ENCODE results near the gene NEK9.

NEK9 gene

DNA sequence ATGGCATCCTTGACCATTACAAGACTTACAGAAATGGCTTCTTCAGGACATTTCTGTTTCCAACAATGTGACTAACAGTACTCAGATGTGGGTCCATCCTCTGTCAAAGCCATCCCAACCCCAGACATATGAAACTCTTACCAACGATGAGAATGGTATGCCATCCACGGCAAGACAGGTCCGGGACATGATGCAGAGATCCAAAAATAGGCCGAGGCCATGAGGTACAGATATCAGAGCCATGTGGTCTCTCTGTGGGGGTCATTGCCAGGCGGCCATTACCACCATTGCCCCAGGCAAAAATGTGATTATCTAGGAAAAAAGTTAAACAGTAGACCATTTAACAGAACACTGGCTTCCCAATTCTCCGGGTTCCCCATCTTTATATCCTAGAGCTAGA lies 29.9 kb downstream of the NEK9 start:
- TF ChIP-seq, protein P1, sequence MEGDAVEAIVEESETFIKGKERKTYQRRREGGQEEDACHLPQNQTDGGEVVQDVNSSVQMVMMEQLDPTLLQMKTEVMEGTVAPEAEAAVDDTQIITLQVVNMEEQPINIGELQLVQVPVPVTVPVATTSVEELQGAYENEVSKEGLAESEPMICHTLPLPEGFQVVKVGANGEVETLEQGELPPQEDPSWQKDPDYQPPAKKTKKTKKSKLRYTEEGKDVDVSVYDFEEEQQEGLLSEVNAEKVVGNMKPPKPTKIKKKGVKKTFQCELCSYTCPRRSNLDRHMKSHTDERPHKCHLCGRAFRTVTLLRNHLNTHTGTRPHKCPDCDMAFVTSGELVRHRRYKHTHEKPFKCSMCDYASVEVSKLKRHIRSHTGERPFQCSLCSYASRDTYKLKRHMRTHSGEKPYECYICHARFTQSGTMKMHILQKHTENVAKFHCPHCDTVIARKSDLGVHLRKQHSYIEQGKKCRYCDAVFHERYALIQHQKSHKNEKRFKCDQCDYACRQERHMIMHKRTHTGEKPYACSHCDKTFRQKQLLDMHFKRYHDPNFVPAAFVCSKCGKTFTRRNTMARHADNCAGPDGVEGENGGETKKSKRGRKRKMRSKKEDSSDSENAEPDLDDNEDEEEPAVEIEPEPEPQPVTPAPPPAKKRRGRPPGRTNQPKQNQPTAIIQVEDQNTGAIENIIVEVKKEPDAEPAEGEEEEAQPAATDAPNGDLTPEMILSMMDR (IDR thresholded peaks at IDR 0.05; ENCODE audit: low read depth, low read length) = no peak

DNA sequence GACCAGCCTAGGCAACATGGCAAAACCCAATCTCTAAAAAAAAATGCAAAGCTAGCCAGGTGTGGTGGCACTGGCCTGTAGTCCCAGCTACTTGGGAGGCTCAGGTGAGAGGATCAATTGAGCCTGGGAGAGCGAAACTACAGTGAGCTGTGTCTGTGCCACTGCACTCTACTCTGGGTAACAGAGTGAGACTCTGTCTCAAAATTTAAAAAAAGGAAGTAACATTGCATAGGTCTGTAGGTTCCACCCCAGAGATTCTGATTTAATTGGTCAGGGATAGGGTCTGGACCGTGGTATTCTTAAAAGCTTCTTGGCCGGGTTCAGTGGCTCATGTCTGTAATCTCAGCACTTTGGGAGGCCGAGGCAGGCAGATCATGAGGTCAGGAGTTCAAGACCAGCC lies 31.2 kb downstream of the NEK9 start:
- no peak overlapping the region for H3K4me3 ChIP-seq (replicated peaks in 1 of 2; ENCODE audit: low read depth in 2 of 2, low read length in 2 of 2)
- TF ChIP-seq, protein P1 (IDR thresholded peaks at IDR 0.05; ENCODE audit: low read depth, low read length) = no peak
- no peak for DNase-seq (ENCODE audit: low read depth in 2 of 2)

More for the DNA sequence above, 29.9 kb downstream of the NEK9 start:
- H3K4me3 ChIP-seq (replicated peaks in 1 of 2; ENCODE audit: low read depth in 2 of 2, low read length in 2 of 2) = no peak overlapping the region
- no peak for DNase-seq (ENCODE audit: low read depth in 2 of 2)

DNA sequence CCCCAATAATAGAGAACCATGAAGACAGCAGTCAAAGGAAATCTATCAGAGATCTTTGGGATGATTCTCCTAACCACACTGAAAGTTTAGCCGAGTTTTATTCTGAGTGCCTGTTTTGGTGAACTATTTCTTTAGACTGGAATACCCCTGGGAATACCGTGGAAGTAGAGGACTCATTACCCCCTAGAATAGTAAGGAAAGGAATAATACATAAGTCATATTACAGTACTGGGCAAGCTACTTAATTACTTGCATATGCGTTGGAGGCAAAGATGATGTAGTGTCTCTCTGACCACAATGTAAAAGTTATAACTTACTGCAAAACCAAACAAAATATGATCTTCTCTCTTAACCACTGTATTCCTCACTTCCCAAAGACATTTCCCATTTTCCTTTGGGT lies 32.0 kb downstream of the NEK9 start:
- DNase-seq (ENCODE audit: low read depth in 2 of 2) = peak in 1 of 2 donors; percentile 25
- TF ChIP-seq, protein P1 (IDR thresholded peaks at IDR 0.05; ENCODE audit: low read depth, low read length) = no peak
- no peak overlapping the region for H3K4me3 ChIP-seq (replicated peaks in 1 of 2; ENCODE audit: low read depth in 2 of 2, low read length in 2 of 2)

DNA sequence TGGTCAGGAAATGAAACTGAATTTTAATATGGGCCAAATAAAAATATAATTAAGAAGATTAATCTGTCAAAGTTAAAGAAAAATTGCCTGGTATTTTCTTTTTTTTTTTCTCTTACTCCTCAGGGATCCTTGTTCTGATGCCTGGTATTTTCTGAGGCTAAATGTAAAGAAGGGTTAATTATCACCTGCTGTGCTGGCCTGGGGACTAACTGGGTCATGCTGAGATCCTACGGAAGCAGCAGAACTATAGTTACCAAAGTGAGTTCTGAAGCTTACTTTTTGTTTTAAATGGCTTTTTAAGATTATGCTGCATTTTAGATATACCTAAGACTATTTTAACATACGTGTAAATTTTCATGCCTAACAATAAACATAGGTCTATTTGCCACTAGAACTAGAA lies 34.1 kb downstream of the NEK9 start:
- DNase-seq (ENCODE audit: low read depth in 2 of 2) = no peak
- TF ChIP-seq, protein P1 (IDR thresholded peaks at IDR 0.05; ENCODE audit: low read depth, low read length) = no peak

DNA sequence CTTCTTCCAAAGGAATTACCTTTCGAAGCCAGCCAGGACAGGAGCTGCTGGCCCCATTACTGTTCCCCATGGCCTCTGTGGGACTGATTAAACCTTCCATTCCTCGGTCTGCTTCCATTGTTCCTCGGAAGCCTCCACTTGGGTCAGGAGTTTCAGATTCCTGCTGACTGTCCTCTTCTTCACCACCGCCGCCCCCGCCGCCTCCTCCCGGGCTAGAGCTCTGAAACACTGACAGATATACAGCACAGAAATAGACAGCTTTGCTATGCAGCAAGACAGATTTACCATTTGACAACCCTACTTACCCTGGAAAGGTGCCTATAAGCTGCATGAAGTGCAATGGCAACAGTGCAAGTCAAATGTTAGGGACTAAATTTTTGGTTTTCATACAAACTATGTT lies 35.6 kb downstream of the NEK9 start:
- DNase-seq (ENCODE audit: low read depth in 2 of 2) = no peak
- TF ChIP-seq, protein P1 (IDR thresholded peaks at IDR 0.05; ENCODE audit: low read depth, low read length) = no peak
- H3K4me3 ChIP-seq (replicated peaks in 1 of 2; ENCODE audit: low read depth in 2 of 2, low read length in 2 of 2) = no peak overlapping the region

More for the DNA sequence above, 34.1 kb downstream of the NEK9 start:
- no peak overlapping the region for H3K4me3 ChIP-seq (replicated peaks in 1 of 2; ENCODE audit: low read depth in 2 of 2, low read length in 2 of 2)

DNA sequence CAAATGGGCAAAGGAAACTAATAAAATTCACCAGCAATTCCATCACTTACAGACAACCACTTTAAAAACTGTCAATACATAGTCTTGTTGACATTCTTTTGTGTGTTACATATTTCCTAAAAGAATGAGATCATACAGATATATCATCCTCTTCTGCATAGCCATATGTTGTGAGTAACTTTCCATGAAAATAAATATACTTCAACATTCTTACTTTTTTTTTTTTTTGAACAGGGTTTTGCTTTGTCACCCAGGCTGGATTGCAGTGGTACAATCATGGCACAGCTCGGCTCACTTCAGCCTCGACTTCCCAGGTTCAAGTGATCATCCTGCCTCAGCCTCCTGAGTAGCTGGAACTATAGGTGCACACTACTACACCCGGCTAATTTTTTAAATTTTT lies 36.5 kb downstream of the NEK9 start:
- peak in 1 of 2 donors; percentile 5 for DNase-seq (ENCODE audit: low read depth in 2 of 2)

More for the DNA sequence above, 36.5 kb downstream of the NEK9 start:
- TF ChIP-seq, protein P1 (IDR thresholded peaks at IDR 0.05; ENCODE audit: low read depth, low read length) = no peak
- no peak overlapping the region for H3K4me3 ChIP-seq (replicated peaks in 1 of 2; ENCODE audit: low read depth in 2 of 2, low read length in 2 of 2)
